Panc1 (cell line): Measurements from ENCODE around the gene FRMD5. TPM values are rescaled to one million over a fixed set of nuclear protein-coding genes. Genes with fewer than 3 reads are reported as not detected.

Experiments
- ATAC-seq: fragments of 200-7000 bp; cut with Tn5 transposase; 2 replicates; pipeline ENCODE4 v1.9.1; 2020; ENCODE audit warnings: mild to moderate bottlenecking, moderate library complexity
- BruUV-seq: library from RNA; stranded (reverse); fragments of 400-500 nt; replicated peaks from 2 replicates; lab custom pipeline; 2021; lab: Mats Ljungman, UMichigan
- CTCF ChIA-PET: fragments of 300-600 bp; sonication (Branson Sonifier 250); formaldehyde crosslinking; loops from one replicate; lab custom pipeline; 2022; ENCODE audit warnings: antibody characterized with exemption; lab: Charles Lee
- POLR2A ChIA-PET: fragments of 300-600 bp; sonication (Branson Sonifier 250); formaldehyde crosslinking; loops from one replicate; lab custom pipeline; 2022; ENCODE audit warnings: antibody characterized with exemption; lab: Charles Lee
- DNase-seq: peaks from one replicate; pipeline ENCODE4 v3.0.0-alpha.2; 2010; ENCODE audit warnings: low read depth, low spot score
- H3K27ac ChIP-seq: 2 replicates; pipeline ENCODE4 v1.5.1; 2011; ENCODE audit warnings: mild to moderate bottlenecking, low read length, inconsistent platforms
- H3K27me3 ChIP-seq: fragments of 200-500 bp; sonication (Bioruptor generic); 2 replicates; pipeline ENCODE4 v1.6.0; 2014; ENCODE audit warnings: low read length, inconsistent platforms; ENCODE audit not compliant: control insufficient read depth, insufficient read depth
- H3K36me3 ChIP-seq: fragments of 200-500 bp; sonication (Bioruptor generic); 2 replicates; pipeline ENCODE4 v1.5.1; 2014; ENCODE audit warnings: inconsistent platforms, mild to moderate bottlenecking, low read length, moderate library complexity; ENCODE audit not compliant: control insufficient read depth, insufficient read depth
- H3K4me1 ChIP-seq: 2 replicates; pipeline ENCODE4 v1.5.1; 2011; ENCODE audit warnings: inconsistent platforms, mild to moderate bottlenecking, low read length, moderate library complexity; ENCODE audit not compliant: control insufficient read depth, insufficient read depth
- H3K4me3 ChIP-seq, 2 experiments: 2 replicates each; pipeline ENCODE4 v1.5.1; 2011 to 2012; ENCODE audit warnings: low read depth in 2 of 2, low read length in 2 of 2, mild to moderate bottlenecking in 2 of 2, inconsistent platforms in 1 of 2, moderate library complexity in 1 of 2
- H3K9me3 ChIP-seq: fragments of 200-500 bp; sonication (Bioruptor generic); 2 replicates; pipeline ENCODE4 v1.5.1; 2014; ENCODE audit warnings: low read depth, mild to moderate bottlenecking, inconsistent platforms, low read length, moderate library complexity; ENCODE audit not compliant: control insufficient read depth, insufficient read depth
- POLR2AphosphoS5 ChIP-seq: IDR thresholded peaks from 2 replicates; pipeline ENCODE4 v1.6.1; 2012; ENCODE audit warnings: mild to moderate bottlenecking, low read depth, low read length, moderate library complexity
- SIN3A ChIP-seq: IDR thresholded peaks from 2 replicates; pipeline ENCODE4 v1.6.1; 2012; ENCODE audit warnings: low read depth, mild to moderate bottlenecking, low read length, moderate library complexity, borderline replicate concordance; ENCODE audit not compliant: insufficient read depth
- TCF7L2 ChIP-seq: IDR thresholded peaks from 2 replicates; pipeline ENCODE4 v1.6.1; 2011; ENCODE audit warnings: mild to moderate bottlenecking, low read depth, low read length, inconsistent platforms
- in situ Hi-C: cut with HindIII; loops from 2 replicates; pipeline ENCODE4 v1.10.0; 2016; ENCODE audit warnings: low sequenced_read_pairs, low pct_unique_long_range_greater_than_20kb
- intact Hi-C: fragments of 100-400 bp; cut with micrococcal nuclease; formaldehyde crosslinking; loops from one replicate; pipeline ENCODE4 v1.10.0; 2022; ENCODE audit not compliant: unreplicated experiment
- total RNA-seq: library from RNA; stranded (reverse); gene quantifications from one replicate; pipeline ENCODE4 v1.2.1, GENCODE V29; 2021; ENCODE audit not compliant: unreplicated experiment
- TF ChIP-seq, protein P1 (sequence below): fragments of 450-650 bp; IDR thresholded peaks from 2 replicates; pipeline ENCODE4 v1.5.1; 2017; ENCODE audit warnings: mild to moderate bottlenecking
- TF ChIP-seq, protein P2 (sequence below), 2 experiments: IDR thresholded peaks; 2 replicates each; pipeline ENCODE4 v1.6.1; 2011 to 2012; ENCODE audit warnings: low read depth in 2 of 2, control low read depth in 1 of 2, low read length in 1 of 2, mild to moderate bottlenecking in 1 of 2, moderate library complexity in 1 of 2; ENCODE audit not compliant: insufficient read depth in 1 of 2

FRMD5 gene
- total RNA-seq, 1 experiment from 2014 or later = 18.3 TPM

DNA sequence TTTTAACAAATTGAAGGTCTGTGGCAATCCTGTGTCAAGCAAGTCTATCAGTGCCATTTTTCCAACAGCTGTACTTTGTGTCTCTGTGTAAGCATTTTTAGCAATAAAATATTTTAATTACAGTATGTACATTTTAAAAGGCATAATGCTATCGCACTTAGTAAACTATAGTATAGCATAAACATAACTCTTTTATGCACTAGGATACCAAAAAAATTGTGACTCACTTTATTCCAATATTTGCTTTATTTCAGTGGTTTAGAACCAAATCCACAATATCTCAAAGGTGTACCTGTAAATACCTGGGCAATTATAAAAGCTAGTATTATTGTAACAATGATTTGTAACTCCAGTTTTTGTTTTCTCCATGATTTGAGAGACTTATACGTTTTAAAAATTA lies 46.5 kb downstream of the FRMD5 start:
- no peaks in the 10 kb centered on the region for H3K9me3 ChIP-seq
- no peaks in the 10 kb centered on the region for H3K36me3 ChIP-seq
- no peak for ATAC-seq
- H3K27ac ChIP-seq = no peak overlapping the region
- POLR2A ChIA-PET = no interaction called here
- DNase-seq = no peak
- no TSS peak for BruUV-seq
- peaks cover 12% of the 10 kb centered on the region for H3K4me1 ChIP-seq
- TF ChIP-seq POLR2AphosphoS5 = no peak
- TF ChIP-seq, protein P1, sequence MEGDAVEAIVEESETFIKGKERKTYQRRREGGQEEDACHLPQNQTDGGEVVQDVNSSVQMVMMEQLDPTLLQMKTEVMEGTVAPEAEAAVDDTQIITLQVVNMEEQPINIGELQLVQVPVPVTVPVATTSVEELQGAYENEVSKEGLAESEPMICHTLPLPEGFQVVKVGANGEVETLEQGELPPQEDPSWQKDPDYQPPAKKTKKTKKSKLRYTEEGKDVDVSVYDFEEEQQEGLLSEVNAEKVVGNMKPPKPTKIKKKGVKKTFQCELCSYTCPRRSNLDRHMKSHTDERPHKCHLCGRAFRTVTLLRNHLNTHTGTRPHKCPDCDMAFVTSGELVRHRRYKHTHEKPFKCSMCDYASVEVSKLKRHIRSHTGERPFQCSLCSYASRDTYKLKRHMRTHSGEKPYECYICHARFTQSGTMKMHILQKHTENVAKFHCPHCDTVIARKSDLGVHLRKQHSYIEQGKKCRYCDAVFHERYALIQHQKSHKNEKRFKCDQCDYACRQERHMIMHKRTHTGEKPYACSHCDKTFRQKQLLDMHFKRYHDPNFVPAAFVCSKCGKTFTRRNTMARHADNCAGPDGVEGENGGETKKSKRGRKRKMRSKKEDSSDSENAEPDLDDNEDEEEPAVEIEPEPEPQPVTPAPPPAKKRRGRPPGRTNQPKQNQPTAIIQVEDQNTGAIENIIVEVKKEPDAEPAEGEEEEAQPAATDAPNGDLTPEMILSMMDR = no peak
- no peak for TF ChIP-seq TCF7L2
- no peak for TF ChIP-seq SIN3A
- TF ChIP-seq, protein P2, sequence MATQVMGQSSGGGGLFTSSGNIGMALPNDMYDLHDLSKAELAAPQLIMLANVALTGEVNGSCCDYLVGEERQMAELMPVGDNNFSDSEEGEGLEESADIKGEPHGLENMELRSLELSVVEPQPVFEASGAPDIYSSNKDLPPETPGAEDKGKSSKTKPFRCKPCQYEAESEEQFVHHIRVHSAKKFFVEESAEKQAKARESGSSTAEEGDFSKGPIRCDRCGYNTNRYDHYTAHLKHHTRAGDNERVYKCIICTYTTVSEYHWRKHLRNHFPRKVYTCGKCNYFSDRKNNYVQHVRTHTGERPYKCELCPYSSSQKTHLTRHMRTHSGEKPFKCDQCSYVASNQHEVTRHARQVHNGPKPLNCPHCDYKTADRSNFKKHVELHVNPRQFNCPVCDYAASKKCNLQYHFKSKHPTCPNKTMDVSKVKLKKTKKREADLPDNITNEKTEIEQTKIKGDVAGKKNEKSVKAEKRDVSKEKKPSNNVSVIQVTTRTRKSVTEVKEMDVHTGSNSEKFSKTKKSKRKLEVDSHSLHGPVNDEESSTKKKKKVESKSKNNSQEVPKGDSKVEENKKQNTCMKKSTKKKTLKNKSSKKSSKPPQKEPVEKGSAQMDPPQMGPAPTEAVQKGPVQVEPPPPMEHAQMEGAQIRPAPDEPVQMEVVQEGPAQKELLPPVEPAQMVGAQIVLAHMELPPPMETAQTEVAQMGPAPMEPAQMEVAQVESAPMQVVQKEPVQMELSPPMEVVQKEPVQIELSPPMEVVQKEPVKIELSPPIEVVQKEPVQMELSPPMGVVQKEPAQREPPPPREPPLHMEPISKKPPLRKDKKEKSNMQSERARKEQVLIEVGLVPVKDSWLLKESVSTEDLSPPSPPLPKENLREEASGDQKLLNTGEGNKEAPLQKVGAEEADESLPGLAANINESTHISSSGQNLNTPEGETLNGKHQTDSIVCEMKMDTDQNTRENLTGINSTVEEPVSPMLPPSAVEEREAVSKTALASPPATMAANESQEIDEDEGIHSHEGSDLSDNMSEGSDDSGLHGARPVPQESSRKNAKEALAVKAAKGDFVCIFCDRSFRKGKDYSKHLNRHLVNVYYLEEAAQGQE (IDR thresholded peaks at IDR 0.05; ENCODE audit: insufficient read depth in 1 of 2, low read depth in 2 of 2, low read length in 1 of 2) = no peak
- no peak overlapping the region for H3K4me3 ChIP-seq
- intact Hi-C loops (no loop called here), in situ Hi-C loops (no loop called here)
- no peaks in the 10 kb centered on the region for H3K27me3 ChIP-seq
- CTCF ChIA-PET = no interaction called here

DNA sequence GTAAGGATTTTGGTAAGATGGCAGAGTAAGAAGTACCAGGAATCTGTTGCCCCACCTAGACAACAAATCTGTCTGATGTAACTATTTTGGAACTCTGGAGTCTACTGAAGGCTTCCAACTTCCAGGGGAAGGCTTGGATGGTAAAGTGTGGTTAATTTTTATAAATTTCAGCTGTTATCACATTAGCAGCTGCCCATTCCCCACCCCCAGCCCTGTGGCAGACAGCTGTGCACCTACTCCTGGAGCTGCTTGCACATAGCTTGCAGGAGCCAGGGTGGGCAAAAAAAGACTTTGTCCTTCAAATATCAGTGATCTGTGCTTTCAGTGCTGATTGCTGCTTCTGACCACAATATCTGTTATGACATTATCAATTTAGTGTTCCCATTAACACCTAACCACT lies 47.4 kb downstream of the FRMD5 start:
- ATAC-seq = no peak
- TF ChIP-seq, protein P2 (IDR thresholded peaks at IDR 0.05; ENCODE audit: insufficient read depth in 1 of 2, low read depth in 2 of 2, low read length in 1 of 2) = no peak
- TF ChIP-seq POLR2AphosphoS5 = no peak
- TF ChIP-seq, protein P1 = no peak
- TF ChIP-seq TCF7L2 = no peak
- no peak for TF ChIP-seq SIN3A
- Histone ChIP-seq H3K27me3 (no peaks in the 10 kb centered on the region), H3K4me3 (no peak overlapping the region), H3K27ac (no peak overlapping the region), H3K36me3 (no peaks in the 10 kb centered on the region), H3K4me1 (peaks cover 12% of the 10 kb centered on the region), H3K9me3 (no peaks in the 10 kb centered on the region)
- BruUV-seq = no TSS peak
- no peak for DNase-seq
- POLR2A ChIA-PET = no interaction called here
- intact Hi-C loops (no loop called here), in situ Hi-C loops (no loop called here)
- CTCF ChIA-PET = no interaction called here
